OCI-LY1 (cell line): ENCODE measurements around the gene RLN3.

Experiments used
- H2AFZ ChIP-seq: fragments of 200-600 bp; sonication (generic), shearing (Covaris generic); 2 replicates; pipeline ENCODE4 v1.6.0; 2014; ENCODE audit warnings: antibody characterized with exemption, mild to moderate bottlenecking, low read length
- H3F3A ChIP-seq: fragments of 200-600 bp; sonication (generic), shearing (Covaris generic); 2 replicates; pipeline ENCODE4 v1.6.0; 2014; ENCODE audit warnings: mild to moderate bottlenecking, antibody characterized with exemption, low read length, moderate library complexity; ENCODE audit not compliant: insufficient read depth
- H3K27ac ChIP-seq: fragments of 200-600 bp; sonication (generic); 2 replicates; pipeline ENCODE4 v1.5.1; 2014; ENCODE audit warnings: low read length, mixed run types, mild to moderate bottlenecking, low read depth; ENCODE audit not compliant: poor library complexity, severe bottlenecking
- H3K27me3 ChIP-seq: fragments of 200-600 bp; sonication (generic); 2 replicates; pipeline ENCODE4 v1.6.0; 2014; ENCODE audit warnings: antibody characterized with exemption, mild to moderate bottlenecking, low read length, moderate library complexity; ENCODE audit not compliant: insufficient read depth
- H3K36me3 ChIP-seq: fragments of 200-600 bp; sonication (generic); 2 replicates; pipeline ENCODE4 v1.6.1; 2014; ENCODE audit warnings: mild to moderate bottlenecking, antibody characterized with exemption, low read length, moderate library complexity, mixed read lengths; ENCODE audit not compliant: insufficient read depth
- H3K4me1 ChIP-seq: fragments of 200-600 bp; sonication (generic); 2 replicates; pipeline ENCODE4 v1.5.1; 2014; ENCODE audit warnings: mild to moderate bottlenecking, low read length, moderate library complexity; ENCODE audit not compliant: insufficient read depth, severe bottlenecking
- H3K4me2 ChIP-seq: fragments of 200-600 bp; sonication (generic), shearing (Covaris generic); 2 replicates; pipeline ENCODE4 v1.6.1; 2014; ENCODE audit warnings: low read length
- H3K4me3 ChIP-seq: fragments of 200-600 bp; sonication (generic); 2 replicates; pipeline ENCODE4 v1.5.1; 2014; ENCODE audit warnings: low read length, low read depth, mild to moderate bottlenecking, mixed read lengths; ENCODE audit not compliant: poor library complexity, severe bottlenecking
- H3K79me2 ChIP-seq: fragments of 200-600 bp; shearing (Covaris generic); 2 replicates; pipeline ENCODE4 v1.6.1; 2016; ENCODE audit warnings: mixed run types, low read length, mixed read lengths; ENCODE audit not compliant: insufficient read depth
- H3K9ac ChIP-seq: fragments of 200-600 bp; sonication (generic), shearing (Covaris generic); 2 replicates; pipeline ENCODE4 v1.6.1; 2014; ENCODE audit warnings: mild to moderate bottlenecking, low read length, mixed read lengths
- H3K9me2 ChIP-seq: fragments of 200-600 bp; sonication (generic), shearing (Covaris generic); 2 replicates; pipeline ENCODE4 v1.6.1; 2014; ENCODE audit warnings: low read depth, mild to moderate bottlenecking, low read length, mixed read lengths
- H3K9me3 ChIP-seq: fragments of 200-600 bp; shearing (Covaris generic); 2 replicates; pipeline ENCODE4 v1.6.1; 2014; ENCODE audit warnings: low read length, mixed read lengths
- H4K20me1 ChIP-seq: fragments of 200-600 bp; sonication (generic), shearing (Covaris generic); 2 replicates; pipeline ENCODE4 v1.6.0; 2016; ENCODE audit warnings: mild to moderate bottlenecking, low read length; ENCODE audit not compliant: insufficient read depth
- CTCF ChIP-seq: fragments of 200-600 bp; sonication (generic), shearing (Covaris generic); IDR thresholded peaks from 2 replicates; pipeline ENCODE4 v1.5.1; 2017; ENCODE audit warnings: mild to moderate bottlenecking, antibody characterized with exemption, low read length, moderate library complexity, mixed read lengths
- EZH2 ChIP-seq: fragments of 200-600 bp; sonication (generic), shearing (Covaris generic); IDR thresholded peaks from 2 replicates; pipeline ENCODE4 v1.8.0; 2017; ENCODE audit warnings: borderline replicate concordance, mixed run types, mild to moderate bottlenecking, antibody characterized with exemption, low read length, moderate library complexity, mixed read lengths

Gene RLN3

GRCh38 chr19:14003251-14004055 is 24.5 kb upstream of the RLN3 start:
- Histone ChIP-seq H3K79me2 (no peaks in the 10 kb centered on the region), H3K4me3 (peak overlapping the region; percentile 10), H3K9me2 (no peaks in the 10 kb centered on the region), H3F3A (no peaks in the 10 kb centered on the region; the same call in 1 of the 2 replicates), H3K4me1 (peaks cover 52% of the 10 kb centered on the region), H4K20me1 (no peaks in the 10 kb centered on the region), H3K27me3 (no peaks in the 10 kb centered on the region), H3K9me3 (0 out of 2 replicates have a peak, but pooled peaks cover 7% of the 10 kb centered on the region), H3K9ac (peak overlapping the region; percentile 51), H3K4me2 (peak overlapping the region; percentile 33), H2AFZ (peak overlapping the region; percentile 0; the same call in 1 of the 2 replicates), H3K36me3 (peaks cover 8% of the 10 kb centered on the region), H3K27ac (peak overlapping the region; percentile 92)
- no peak for TF ChIP-seq EZH2
- no peak for TF ChIP-seq CTCF

- 0 out of 2 replicates have a peak overlapping the region, but pooled peaks have one; percentile 6 for H2AFZ ChIP-seq
These were observed 23.2 kb upstream of the RLN3 start for GRCh38 chr19:14004619-14005348.

More at GRCh38 chr19:14004619-14005348, 23.2 kb upstream of the RLN3 start:
- no peaks in the 10 kb centered on the region; the same call in 1 of the 2 replicates for H3F3A ChIP-seq
- H4K20me1 ChIP-seq: no peaks in the 10 kb centered on the region
- H3K9me2 ChIP-seq: no peaks in the 10 kb centered on the region
- H3K27ac ChIP-seq: peak overlapping the region; percentile 92
- H3K4me3 ChIP-seq: peak overlapping the region; percentile 86
- H3K27me3 ChIP-seq: no peaks in the 10 kb centered on the region
- no peaks in the 10 kb centered on the region for H3K79me2 ChIP-seq
- no peaks in the 10 kb centered on the region for H3K36me3 ChIP-seq
- no peaks in the 10 kb centered on the region for H3K9me3 ChIP-seq
- H3K4me1 ChIP-seq: peaks cover 52% of the 10 kb centered on the region
- H3K9ac ChIP-seq: peak overlapping the region; percentile 61
- TF ChIP-seq EZH2: no peak
- no peak for TF ChIP-seq CTCF
- H3K4me2 ChIP-seq: peak overlapping the region; percentile 94
